ENCODE results near the gene IP6K3. TPM values are rescaled to one million over a fixed set of nuclear protein-coding genes. Genes with fewer than 3 reads are reported as not detected.
A peak's percentile ranks its signal among the peaks of the same experiment; 100 is the strongest.

The IP6K3 gene
- total RNA-seq, 1 donor from 2014 or later, result not detected

GRCh38 chr6:33725891-33726673 is 20.6 kb downstream of the IP6K3 start:
- DNase-seq (ENCODE audit: extremely low read depth, low read depth, low spot score), result no peak

GRCh38 chr6:33725222-33725621 is 21.5 kb downstream of the IP6K3 start:
- no peak for DNase-seq (ENCODE audit: extremely low read depth, low read depth, low spot score)

GRCh38 chr6:33724102-33725023 is 22.3 kb downstream of the IP6K3 start:
- no peak for DNase-seq (ENCODE audit: extremely low read depth, low read depth, low spot score)

GRCh38 chr6:33723371-33724085 is 23.2 kb downstream of the IP6K3 start:
- DNase-seq (ENCODE audit: extremely low read depth, low read depth, low spot score), result no peak

- no peak for DNase-seq (ENCODE audit: extremely low read depth, low read depth, low spot score)
Observed at GRCh38 chr6:33722103-33722623, 24.5 kb downstream of the IP6K3 start.

- DNase-seq (ENCODE audit: extremely low read depth, low read depth, low spot score), result no peak
Observed at GRCh38 chr6:33721508-33721907, 25.2 kb downstream of the IP6K3 start.

GRCh38 chr6:33720998-33721397 is 25.7 kb downstream of the IP6K3 start:
- DNase-seq (ENCODE audit: extremely low read depth, low read depth, low spot score), result no peak

GRCh38 chr6:33719326-33719987 is 27.2 kb downstream of the IP6K3 start:
- no peak for DNase-seq (ENCODE audit: extremely low read depth, low read depth, low spot score)

- DNase-seq (ENCODE audit: extremely low read depth, low read depth, low spot score), result no peak
Observed at GRCh38 chr6:33718713-33719112, 28.0 kb downstream of the IP6K3 start.

GRCh38 chr6:33717934-33718455 is 28.7 kb downstream of the IP6K3 start:
- DNase-seq (ENCODE audit: extremely low read depth, low read depth, low spot score), result no peak

GRCh38 chr6:33716890-33717632 is 29.6 kb downstream of the IP6K3 start:
- DNase-seq (ENCODE audit: extremely low read depth, low read depth, low spot score), result no peak

- DNase-seq (ENCODE audit: extremely low read depth, low read depth, low spot score), result no peak
Observed at GRCh38 chr6:33716379-33716778, 30.3 kb downstream of the IP6K3 start.

GRCh38 chr6:33714385-33715040 is 32.2 kb downstream of the IP6K3 start:
- no peak for DNase-seq (ENCODE audit: extremely low read depth, low read depth, low spot score)

GRCh38 chr6:33713786-33714185 is 32.9 kb downstream of the IP6K3 start:
- DNase-seq (ENCODE audit: extremely low read depth, low read depth, low spot score), result no peak

- no peak for DNase-seq (ENCODE audit: extremely low read depth, low read depth, low spot score)
Observed at GRCh38 chr6:33712914-33713313, 33.8 kb downstream of the IP6K3 start.

GRCh38 chr6:33711140-33712129 is 35.3 kb downstream of the IP6K3 start, which contains the start of gene UQCC2:
UQCC2 (minus strand) TSS chr6:33711700; CDS start chr6:33711686, 14 bp downstream.
- DNase-seq (ENCODE audit: extremely low read depth, low read depth, low spot score), result peak; percentile 69

- DNase-seq (ENCODE audit: extremely low read depth, low read depth, low spot score), result no peak
Observed at GRCh38 chr6:33710296-33711121, 36.2 kb downstream of the IP6K3 start.
